WTC11 (cell line): ENCODE measurements around the gene C17orf50. TPM values are rescaled to one million over a fixed set of nuclear protein-coding genes. Genes with fewer than 3 reads are reported as not detected.

Experiments used
- ATF2 ChIP-seq: sonication (generic); formaldehyde crosslinking; IDR thresholded peaks from 2 replicates; pipeline ENCODE4 v1.8.1; 2022; ENCODE audit warnings: low read depth, missing genetic modification reagents, borderline replicate concordance
- CTCF ChIP-seq: fragments of 200-600 bp; IDR thresholded peaks from 2 replicates; pipeline ENCODE4 v1.8.0; 2022; ENCODE audit warnings: antibody characterized with exemption
- E2F5 ChIP-seq: sonication (generic); formaldehyde crosslinking; IDR thresholded peaks from 2 replicates; pipeline ENCODE4 v1.8.1; 2022; ENCODE audit warnings: mild to moderate bottlenecking, moderate library complexity, missing genetic modification reagents
- FOXK1 ChIP-seq: sonication (generic); formaldehyde crosslinking; IDR thresholded peaks from 2 replicates; pipeline ENCODE4 v1.8.0; 2022; ENCODE audit warnings: mild to moderate bottlenecking, moderate library complexity, missing genetic modification reagents
- FOXP1 ChIP-seq: sonication (generic); formaldehyde crosslinking; IDR thresholded peaks from 2 replicates; pipeline ENCODE4 v1.8.0; 2022; ENCODE audit warnings: missing genetic modification reagents, mild to moderate bottlenecking, moderate library complexity, borderline replicate concordance
- HMGA2 ChIP-seq: fragments of 250-450 bp; sonication (Bioruptor Pico); IDR thresholded peaks from 2 replicates; pipeline ENCODE4 v1.4.0; 2021; ENCODE audit warnings: mild to moderate bottlenecking, moderate library complexity
- IRF2 ChIP-seq: sonication (generic); formaldehyde crosslinking; IDR thresholded peaks from 2 replicates; pipeline ENCODE4 v1.8.0; 2022; ENCODE audit warnings: low read depth, missing genetic modification reagents, borderline replicate concordance
- MYBL2 ChIP-seq: sonication (generic); formaldehyde crosslinking; IDR thresholded peaks from 2 replicates; pipeline ENCODE4 v1.8.1; 2023; ENCODE audit warnings: mild to moderate bottlenecking, moderate library complexity, missing genetic modification reagents
- NFYB ChIP-seq: sonication (generic); formaldehyde crosslinking; conservative IDR thresholded peaks from 2 replicates; pipeline ENCODE4 v1.8.0; 2022; ENCODE audit warnings: low read depth, missing genetic modification reagents
- NR3C1 ChIP-seq: sonication (generic); formaldehyde crosslinking; conservative IDR thresholded peaks from 2 replicates; pipeline ENCODE4 v1.8.1; 2023; ENCODE audit warnings: low read depth, mild to moderate bottlenecking, missing genetic modification reagents
- PRDM15 ChIP-seq: sonication (generic); formaldehyde crosslinking; IDR thresholded peaks from 2 replicates; pipeline ENCODE4 v1.8.0; 2022; ENCODE audit warnings: missing genetic modification reagents
- PREB ChIP-seq: sonication (generic); formaldehyde crosslinking; IDR thresholded peaks from 2 replicates; pipeline ENCODE4 v1.8.1; 2022; ENCODE audit warnings: mild to moderate bottlenecking, missing genetic modification reagents, moderate library complexity, borderline replicate concordance
- PRRX2 ChIP-seq: fragments of 250-450 bp; sonication (Bioruptor Pico); IDR thresholded peaks from 2 replicates; pipeline ENCODE4 v1.8.0; 2021; ENCODE audit warnings: mild to moderate bottlenecking
- SP1 ChIP-seq: sonication (generic); formaldehyde crosslinking; conservative IDR thresholded peaks from 2 replicates; pipeline ENCODE4 v1.8.1; 2022; ENCODE audit warnings: missing genetic modification reagents
- TEAD1 ChIP-seq: sonication (generic); formaldehyde crosslinking; IDR thresholded peaks from 2 replicates; pipeline ENCODE4 v1.8.0; 2022; ENCODE audit warnings: mild to moderate bottlenecking, missing genetic modification reagents
- TP53 ChIP-seq: sonication (generic); formaldehyde crosslinking; IDR thresholded peaks from 2 replicates; pipeline ENCODE4 v1.8.1; 2023; ENCODE audit warnings: mild to moderate bottlenecking, missing genetic modification reagents
- USF1 ChIP-seq: sonication (generic); formaldehyde crosslinking; IDR thresholded peaks from 2 replicates; pipeline ENCODE4 v1.8.0; 2022; ENCODE audit warnings: mild to moderate bottlenecking, missing genetic modification reagents
- USF2 ChIP-seq: sonication (generic); formaldehyde crosslinking; IDR thresholded peaks from 2 replicates; pipeline ENCODE4 v1.8.1; 2023; ENCODE audit warnings: mild to moderate bottlenecking, missing genetic modification reagents, moderate library complexity
- ZBTB21 ChIP-seq: sonication (generic); formaldehyde crosslinking; IDR thresholded peaks from 2 replicates; pipeline ENCODE4 v1.8.1; 2023; ENCODE audit warnings: mild to moderate bottlenecking, missing genetic modification reagents, borderline replicate concordance
- ZMAT4 ChIP-seq: fragments of 250-450 bp; sonication (Bioruptor Pico); IDR thresholded peaks from 2 replicates; pipeline ENCODE4 v1.9.0; 2021; ENCODE audit warnings: mild to moderate bottlenecking
- ZNF219 ChIP-seq: sonication (generic); formaldehyde crosslinking; IDR thresholded peaks from 2 replicates; pipeline ENCODE4 v1.8.0; 2023; ENCODE audit warnings: missing genetic modification reagents, mild to moderate bottlenecking, borderline replicate concordance
- ZNF281 ChIP-seq: sonication (generic); formaldehyde crosslinking; IDR thresholded peaks from 2 replicates; pipeline ENCODE4 v1.8.0; 2023; ENCODE audit warnings: mild to moderate bottlenecking, missing genetic modification reagents
- ZNF423 ChIP-seq: fragments of 250-450 bp; sonication (Bioruptor Pico); IDR thresholded peaks from 2 replicates; pipeline ENCODE4 v2.1.2; 2022; ENCODE audit warnings: mild to moderate bottlenecking, moderate library complexity
- total RNA-seq: library from RNA; stranded (reverse); gene quantifications from 3 replicates; pipeline ENCODE4 v1.2.3, GENCODE V29; 2021

The C17orf50 gene
- total RNA-seq, 1 experiment from 2014 or later: 0.35 TPM

GRCh38 chr17:35764123-35764991 lies 3.7 kb downstream of the C17orf50 start (continued):
- TF ChIP-seq IRF2 (no peak), NR3C1 (CRISPR knock-in tag) (no peak), NFYB (CRISPR knock-in tag) (no peak), ZBTB21 (no peak), PRDM15 (no peak), ZMAT4 (CRISPR knock-in tag) (no peak), TP53 (CRISPR knock-in tag) (no peak), PREB (CRISPR knock-in tag) (no peak), CTCF (peak; percentile 83), FOXK1 (peak; percentile 37), ZNF423 (CRISPR knock-in tag) (peak; percentile 44; the same call in 1 of the 2 replicates), PRRX2 (CRISPR knock-in tag) (no peak), TEAD1 (CRISPR knock-in tag) (no peak; the same call in 1 of the 2 replicates), MYBL2 (CRISPR knock-in tag) (peak; percentile 88), ZNF281 (no peak), E2F5 (CRISPR knock-in tag) (peak; percentile 78), USF1 (CRISPR knock-in tag) (peak; percentile 58), USF2 (peak; percentile 34; the same call in 1 of the 2 replicates), ZNF219 (no peak), SP1 (CRISPR knock-in tag) (peak; percentile 20; the same call in 1 of the 2 replicates), ATF2 (CRISPR knock-in tag) (peak; percentile 39; the same call in 1 of the 2 replicates), FOXP1 (CRISPR knock-in tag) (peak; percentile 79), HMGA2 (CRISPR knock-in tag) (no peak)
